22Rv1 (cell line): ENCODE data around the gene JDP2.

ENCODE experiments used
- ZFX ChIP-seq: fragments of 450-650 bp; IDR thresholded peaks from 2 replicates; pipeline ENCODE4 v1.6.1; 2017; ENCODE audit warnings: antibody characterized with exemption, borderline replicate concordance
- TF ChIP-seq, protein P1 (sequence below): fragments of 450-650 bp; IDR thresholded peaks from 2 replicates; pipeline ENCODE4 v1.5.1; 2017; ENCODE audit warnings: mild to moderate bottlenecking

DNA sequence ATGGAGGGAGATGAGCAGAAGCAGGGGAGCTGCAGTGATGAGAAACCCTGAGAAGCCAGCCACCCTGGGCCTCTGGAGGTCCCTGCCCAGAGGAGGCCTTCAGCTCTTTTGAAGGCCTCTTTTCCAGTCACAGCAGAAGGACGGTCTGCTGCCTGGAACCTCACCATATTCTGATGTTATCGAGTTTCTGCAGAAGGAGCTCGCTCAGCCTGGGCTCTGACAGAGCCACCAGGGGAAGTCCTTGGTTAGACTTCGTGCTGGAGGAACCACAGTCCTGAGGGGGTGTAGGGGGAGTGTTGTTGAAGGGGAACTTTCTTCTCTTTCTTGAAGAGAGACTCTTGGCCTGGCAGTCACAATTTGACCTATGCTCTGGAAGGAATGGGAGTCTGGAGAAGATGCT is 69.4 kb downstream of the JDP2 start:
- TF ChIP-seq, protein P1, sequence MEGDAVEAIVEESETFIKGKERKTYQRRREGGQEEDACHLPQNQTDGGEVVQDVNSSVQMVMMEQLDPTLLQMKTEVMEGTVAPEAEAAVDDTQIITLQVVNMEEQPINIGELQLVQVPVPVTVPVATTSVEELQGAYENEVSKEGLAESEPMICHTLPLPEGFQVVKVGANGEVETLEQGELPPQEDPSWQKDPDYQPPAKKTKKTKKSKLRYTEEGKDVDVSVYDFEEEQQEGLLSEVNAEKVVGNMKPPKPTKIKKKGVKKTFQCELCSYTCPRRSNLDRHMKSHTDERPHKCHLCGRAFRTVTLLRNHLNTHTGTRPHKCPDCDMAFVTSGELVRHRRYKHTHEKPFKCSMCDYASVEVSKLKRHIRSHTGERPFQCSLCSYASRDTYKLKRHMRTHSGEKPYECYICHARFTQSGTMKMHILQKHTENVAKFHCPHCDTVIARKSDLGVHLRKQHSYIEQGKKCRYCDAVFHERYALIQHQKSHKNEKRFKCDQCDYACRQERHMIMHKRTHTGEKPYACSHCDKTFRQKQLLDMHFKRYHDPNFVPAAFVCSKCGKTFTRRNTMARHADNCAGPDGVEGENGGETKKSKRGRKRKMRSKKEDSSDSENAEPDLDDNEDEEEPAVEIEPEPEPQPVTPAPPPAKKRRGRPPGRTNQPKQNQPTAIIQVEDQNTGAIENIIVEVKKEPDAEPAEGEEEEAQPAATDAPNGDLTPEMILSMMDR: no peak
- no peak for TF ChIP-seq ZFX
